NCI-H2107 treated with DMSO at 0.1 percent for 48 hours (cell line): ENCODE results near the gene FTCDNL1.

ENCODE experiments used
- DNase-seq: peaks from one replicate; lab custom pipeline; 2025; ENCODE audit not compliant: unreplicated experiment; lab: John Stamatoyannopoulos, UW

Gene FTCDNL1

GRCh38 chr2:199842631-199843395 is 8.2 kb downstream of the FTCDNL1 start:
- no peak for DNase-seq

GRCh38 chr2:199841409-199841808 is 9.6 kb downstream of the FTCDNL1 start:
- DNase-seq: no peak

- DNase-seq: no peak
These were observed 12.6 kb downstream of the FTCDNL1 start for GRCh38 chr2:199838399-199838798.

GRCh38 chr2:199836943-199837342 is 14.0 kb downstream of the FTCDNL1 start:
- no peak for DNase-seq

- no peak for DNase-seq
These were observed 17.5 kb downstream of the FTCDNL1 start for GRCh38 chr2:199833525-199833924.

GRCh38 chr2:199830531-199830930 is 20.5 kb downstream of the FTCDNL1 start:
- DNase-seq: no peak

GRCh38 chr2:199829628-199830027 is 21.4 kb downstream of the FTCDNL1 start:
- no peak for DNase-seq

GRCh38 chr2:199819746-199820145 is 31.2 kb downstream of the FTCDNL1 start:
- DNase-seq: no peak

GRCh38 chr2:199818754-199819153 is 32.2 kb downstream of the FTCDNL1 start:
- no peak for DNase-seq

GRCh38 chr2:199818026-199818425 is 33.0 kb downstream of the FTCDNL1 start:
- peak; percentile 47 for DNase-seq

GRCh38 chr2:199814817-199815211 is 36.2 kb downstream of the FTCDNL1 start:
- DNase-seq: no peak

GRCh38 chr2:199814101-199814816 is 36.7 kb downstream of the FTCDNL1 start:
- DNase-seq: no peak

GRCh38 chr2:199812493-199812892 is 38.5 kb downstream of the FTCDNL1 start:
- DNase-seq: no peak

- DNase-seq: no peak
These were observed 39.6 kb downstream of the FTCDNL1 start for GRCh38 chr2:199811346-199811745.

- no peak for DNase-seq
These were observed 40.4 kb downstream of the FTCDNL1 start for GRCh38 chr2:199810422-199811171.

GRCh38 chr2:199807966-199808365 is 43.0 kb downstream of the FTCDNL1 start:
- no peak for DNase-seq

- DNase-seq: no peak
These were observed 44.8 kb downstream of the FTCDNL1 start for GRCh38 chr2:199806179-199806578.

- peak; percentile 56 for DNase-seq
These were observed 46.2 kb downstream of the FTCDNL1 start for GRCh38 chr2:199804831-199805230.

- DNase-seq: no peak
These were observed 52.0 kb downstream of the FTCDNL1 start for GRCh38 chr2:199798831-199799580.

- DNase-seq: no peak
These were observed 53.3 kb downstream of the FTCDNL1 start for GRCh38 chr2:199797431-199798403.
